HG03135 (cell line): ENCODE results near the gene FKBP5.
"Not testable (repeated sequence)": the region's sequence is repeated elsewhere in the genome, so short reads cannot be mapped to it uniquely, and the experiment has no call there.

Source experiments
- ATAC-seq: cut with Tn5 transposase; IDR thresholded peaks from one replicate; pipeline ENCODE4 v1.9.1; 2021; ENCODE audit warnings: mild to moderate bottlenecking, moderate library complexity; ENCODE audit not compliant: unreplicated experiment

FKBP5 gene

DNA sequence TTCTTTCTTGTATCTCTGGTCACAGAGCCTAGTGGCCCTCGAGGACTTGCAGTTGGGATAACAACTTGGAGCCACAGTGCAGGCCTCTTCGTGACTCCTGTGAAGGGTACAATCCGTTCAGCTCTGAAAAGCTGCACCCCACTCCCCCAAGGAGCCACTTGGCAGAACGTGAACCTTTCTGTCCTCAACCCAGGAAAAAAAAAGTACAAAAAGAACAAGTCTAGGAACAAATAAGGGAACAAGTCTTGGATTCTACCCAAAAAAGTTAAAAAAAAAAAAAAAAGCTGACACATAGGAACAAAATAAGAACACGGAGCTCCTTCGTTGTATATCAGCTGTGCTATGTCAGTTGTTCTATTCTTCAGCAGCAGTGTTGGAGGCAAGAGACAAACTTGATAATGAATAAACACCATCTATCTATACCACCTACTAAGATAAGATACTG, 98.1 kb downstream of the FKBP5 start:
- no peak for ATAC-seq

DNA sequence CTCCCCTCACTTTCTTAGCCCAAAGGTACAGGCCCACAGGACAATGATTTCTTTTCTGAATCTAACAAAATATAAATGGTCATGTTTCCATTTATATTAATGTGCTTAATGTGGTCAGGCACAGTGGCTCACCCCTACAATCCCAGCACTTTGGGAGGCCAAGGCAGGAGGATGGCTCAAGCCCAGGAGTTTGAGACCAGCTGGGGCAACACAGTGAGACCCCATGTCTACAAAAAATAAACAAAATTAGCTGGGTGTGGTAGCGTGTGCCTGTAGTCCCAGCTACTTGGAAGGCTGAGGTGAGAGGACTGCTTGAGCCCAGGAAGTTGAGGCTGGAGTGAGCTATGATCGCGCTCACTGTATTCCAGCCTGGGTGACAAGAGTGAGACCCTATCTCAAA, 98.8 kb downstream of the FKBP5 start:
- no peak for ATAC-seq

DNA sequence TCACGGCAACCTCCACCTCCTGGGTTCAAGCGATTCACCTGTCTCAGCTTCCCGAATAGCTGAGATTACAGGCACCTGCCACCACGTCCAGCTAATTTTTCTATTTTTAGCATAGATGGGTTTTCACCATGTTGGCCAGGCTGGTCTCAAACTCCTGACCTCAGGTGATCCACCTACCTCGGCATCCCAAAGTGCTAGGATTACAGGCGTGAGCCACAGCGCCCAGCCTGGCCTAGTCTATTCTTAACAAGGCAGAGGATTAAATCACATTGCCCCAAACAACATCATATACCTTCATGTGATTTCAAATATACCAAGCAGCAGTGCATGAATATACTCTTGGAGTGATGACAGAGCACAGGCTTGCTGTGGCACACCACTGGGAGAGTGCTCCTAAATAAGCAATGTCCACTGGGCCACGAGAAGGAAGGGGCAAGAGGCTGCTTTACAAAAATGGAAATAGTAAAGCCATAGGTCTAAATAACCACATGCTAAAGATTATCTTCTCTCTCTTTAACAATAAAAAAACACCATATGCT, 99.4 kb downstream of the FKBP5 start:
- ATAC-seq, result no peak

DNA sequence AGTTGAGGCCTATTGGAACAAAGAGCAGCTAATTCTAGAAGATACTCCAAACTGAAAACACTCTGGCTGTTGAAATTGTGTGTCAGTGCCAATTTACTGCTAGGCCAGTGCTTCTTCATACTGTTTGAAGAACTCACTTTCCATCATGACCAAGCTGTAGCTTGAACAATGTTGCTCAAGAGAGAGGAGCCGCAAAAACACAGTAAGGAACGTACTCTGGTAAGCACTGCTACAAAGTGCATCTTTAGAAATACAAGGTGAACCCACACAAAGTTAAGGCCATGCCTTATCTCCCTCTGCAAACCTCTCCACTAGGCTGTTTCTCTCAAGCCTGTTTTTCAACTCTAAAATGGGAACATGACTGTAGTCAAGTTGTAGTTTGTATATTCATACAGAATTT, 101.5 kb downstream of the FKBP5 start:
- no peak for ATAC-seq

DNA sequence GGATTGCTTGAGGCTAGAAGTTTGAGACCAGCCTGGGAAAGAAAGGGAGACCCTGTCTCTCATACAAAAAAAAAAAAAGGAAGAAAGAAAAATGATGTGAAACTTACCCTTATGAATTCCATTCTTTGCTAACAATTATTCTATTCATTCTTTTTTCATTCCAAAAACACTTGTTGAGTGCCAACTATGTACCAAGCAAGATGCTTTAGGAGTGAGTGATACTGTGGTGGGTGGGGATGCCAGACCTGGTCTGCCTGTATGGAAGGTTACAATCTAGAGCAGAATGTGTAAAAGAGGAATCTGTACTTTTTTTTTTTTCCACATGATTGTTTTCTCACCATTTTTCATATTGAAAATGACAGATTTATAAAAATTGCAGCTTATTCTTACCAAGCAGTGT, 102.2 kb downstream of the FKBP5 start:
- no peak for ATAC-seq

DNA sequence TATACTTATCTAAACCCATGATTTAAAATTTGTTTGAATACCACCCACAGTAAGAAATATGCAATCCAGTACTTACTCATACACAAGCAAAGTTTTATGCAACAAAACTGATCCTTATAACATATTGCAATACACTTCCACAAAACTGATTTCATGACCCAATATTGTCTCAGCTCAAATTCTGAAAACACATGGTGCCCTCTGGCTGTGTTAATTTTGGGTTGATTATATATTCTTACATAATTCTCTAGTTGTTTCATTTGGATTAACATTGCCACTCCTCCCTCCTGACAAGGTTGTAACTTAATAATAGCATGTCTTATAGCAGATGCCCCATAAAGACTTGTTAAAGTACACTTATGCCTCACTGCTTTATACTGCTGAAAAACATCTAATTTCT, 103.1 kb downstream of the FKBP5 start:
- no peak for ATAC-seq

DNA sequence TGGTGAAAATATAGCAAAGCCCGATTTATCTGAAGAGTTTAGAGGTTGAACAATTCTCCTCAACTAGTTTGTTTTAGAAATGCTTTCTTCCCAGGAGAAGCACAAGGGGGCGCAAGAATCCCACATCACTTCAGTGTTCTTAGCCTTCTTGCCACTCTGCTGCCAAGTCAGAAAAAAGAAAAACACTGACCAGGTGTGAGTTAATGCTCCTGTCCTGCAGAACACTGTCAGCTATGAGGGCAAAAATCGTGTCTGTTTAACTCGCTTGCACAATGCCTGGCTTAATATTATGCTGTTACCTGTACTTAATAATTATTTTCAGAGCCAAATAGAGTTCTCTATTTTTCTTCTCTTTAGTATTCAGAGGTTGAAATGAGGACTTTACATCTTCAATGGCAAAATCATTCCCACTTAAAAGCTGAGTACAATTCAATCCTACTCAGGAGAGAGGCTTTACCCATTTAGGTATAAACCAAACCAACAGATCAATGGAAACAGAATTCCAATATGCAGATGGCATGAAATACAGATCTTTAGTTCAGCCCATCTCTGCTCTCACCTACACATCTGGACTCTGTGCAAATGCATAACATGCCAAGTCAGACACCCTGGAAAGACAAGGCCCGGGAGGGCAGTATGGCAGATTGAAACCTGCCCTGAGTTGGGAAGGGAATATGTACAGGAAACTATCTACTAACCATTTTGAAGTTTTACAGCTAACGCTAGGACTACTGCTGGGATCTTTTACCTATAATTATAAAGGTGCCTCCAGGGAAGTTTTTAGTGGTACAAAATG, 104.6 kb downstream of the FKBP5 start:
- no peak for ATAC-seq

DNA sequence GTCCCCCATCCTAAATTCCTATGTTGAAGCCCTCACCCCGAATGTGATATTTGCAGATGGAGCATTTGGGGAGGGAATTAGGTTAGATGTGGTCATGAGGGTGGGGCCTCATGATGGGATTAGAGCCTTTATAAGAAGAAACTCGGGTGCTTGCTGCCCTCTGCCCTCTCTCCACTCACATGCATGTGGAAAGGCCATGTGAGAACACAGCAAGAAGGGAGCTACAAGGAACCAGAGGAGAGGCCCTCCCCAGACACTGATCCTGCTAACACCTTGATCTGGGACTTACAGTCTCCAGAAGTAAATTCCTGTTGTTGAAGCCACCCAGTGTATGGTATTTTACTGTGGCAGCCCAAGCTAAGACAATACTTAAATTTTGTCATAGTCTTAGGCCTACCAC, 106.4 kb downstream of the FKBP5 start:
- no peak for ATAC-seq

DNA sequence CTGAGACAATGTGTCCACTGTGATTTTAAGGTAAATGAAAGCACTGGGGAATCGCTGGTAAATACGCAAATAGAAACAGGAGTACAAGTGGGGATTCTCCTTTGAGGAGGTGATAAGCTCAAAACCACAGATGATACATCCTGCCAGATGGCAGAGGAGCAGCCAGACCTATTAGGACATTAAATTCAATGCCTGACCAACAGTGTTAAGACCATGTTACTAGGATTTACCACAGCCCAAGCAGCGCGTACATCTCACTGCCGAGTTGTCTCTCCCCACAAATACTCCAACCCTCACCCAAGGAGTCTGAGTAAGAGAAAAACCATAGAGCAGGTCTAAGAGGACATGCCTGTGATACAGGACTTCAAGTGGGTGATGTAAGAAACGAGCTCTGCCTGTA, 107.1 kb downstream of the FKBP5 start:
- ATAC-seq, result no peak

DNA sequence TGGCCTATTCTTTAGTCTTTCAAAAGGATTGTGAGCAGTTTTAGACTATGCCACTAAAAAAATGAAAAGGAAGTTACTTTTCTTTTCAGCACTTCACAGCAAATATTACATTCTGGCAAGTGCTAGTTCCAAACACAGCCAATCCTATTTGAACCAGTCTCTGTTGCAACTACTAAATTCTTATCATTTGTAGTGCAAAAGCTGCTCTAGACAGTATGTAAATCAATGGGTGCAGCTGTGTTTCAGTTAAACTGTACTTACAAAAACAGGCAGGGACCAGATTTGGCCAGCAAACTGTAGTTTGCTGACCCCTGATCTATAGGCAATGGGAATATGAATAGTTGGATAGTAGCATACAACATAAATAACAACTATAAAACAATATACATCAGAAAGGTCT, 107.9 kb downstream of the FKBP5 start:
- no peak for ATAC-seq

DNA sequence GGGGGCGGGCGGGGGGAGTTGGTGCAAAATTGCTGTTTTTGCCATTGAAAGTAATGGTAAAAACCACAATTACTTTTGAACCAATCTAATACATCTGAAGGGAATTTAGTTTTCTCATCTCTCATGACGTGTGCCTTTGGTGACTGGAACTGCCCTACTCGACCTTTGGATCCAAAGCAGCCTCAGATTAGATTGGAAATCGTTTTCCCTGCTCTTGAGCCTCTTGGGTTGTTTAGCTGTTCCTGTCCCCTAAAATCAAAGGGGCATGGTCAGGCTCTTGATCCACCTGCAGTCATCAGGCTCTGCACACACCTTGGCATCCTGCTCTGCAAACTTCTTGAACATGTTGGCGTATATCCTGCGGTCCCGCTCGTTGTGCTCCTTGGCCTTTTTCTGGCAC, 112.0 kb downstream of the FKBP5 start:
- no peak for ATAC-seq

DNA sequence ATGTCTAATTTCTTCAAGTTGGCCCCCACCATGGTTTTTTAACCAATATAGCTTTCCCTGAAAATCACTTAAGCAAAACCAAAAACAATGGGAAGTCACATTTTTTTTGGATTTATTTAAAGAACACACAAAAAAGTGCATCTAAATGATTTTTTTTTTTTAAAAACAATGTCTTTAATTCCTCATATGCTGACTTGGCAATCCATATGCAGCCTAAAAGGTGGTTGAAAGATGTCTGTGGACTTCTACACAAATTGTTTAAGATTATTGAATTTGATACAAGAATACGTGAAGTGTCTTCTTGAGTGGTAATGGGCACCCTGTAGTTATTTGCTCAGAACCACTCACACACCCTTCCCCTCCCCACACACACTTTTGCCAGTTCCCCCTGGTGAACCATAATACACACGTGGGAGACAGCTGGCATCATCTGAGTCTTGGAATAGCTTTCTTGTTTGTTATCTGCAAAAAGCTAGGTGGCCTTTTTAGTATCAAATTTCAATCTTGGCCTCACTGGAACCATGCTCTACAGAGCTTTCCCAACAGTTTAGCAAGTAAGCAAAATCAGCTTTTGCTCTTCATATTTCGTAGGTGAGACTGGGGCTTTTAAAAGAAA, 115.1 kb downstream of the FKBP5 start:
- ATAC-seq, result no peak

DNA sequence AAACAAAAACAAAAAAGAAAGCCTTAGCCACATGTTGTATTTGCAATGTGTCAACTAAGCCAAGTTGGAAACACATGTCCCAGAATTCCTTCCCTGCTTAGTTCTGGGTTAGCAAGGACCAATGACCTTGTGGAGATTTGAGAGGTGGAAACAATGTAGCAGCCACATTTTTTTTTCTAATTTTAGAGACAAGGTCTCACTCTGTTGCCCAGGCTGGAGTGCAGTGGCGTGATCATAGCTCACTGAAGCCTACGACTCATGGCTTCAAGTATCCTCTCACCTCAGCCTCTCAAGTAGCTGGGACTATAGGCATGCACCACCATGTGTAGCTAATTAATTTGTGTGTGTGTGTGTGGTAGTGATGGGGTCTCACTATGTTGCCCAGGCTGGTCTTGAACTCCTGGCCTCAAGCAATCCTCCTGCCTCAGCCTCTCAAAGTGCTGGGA, 117.8 kb downstream of the FKBP5 start:
- ATAC-seq, result not testable (repeated sequence)

DNA sequence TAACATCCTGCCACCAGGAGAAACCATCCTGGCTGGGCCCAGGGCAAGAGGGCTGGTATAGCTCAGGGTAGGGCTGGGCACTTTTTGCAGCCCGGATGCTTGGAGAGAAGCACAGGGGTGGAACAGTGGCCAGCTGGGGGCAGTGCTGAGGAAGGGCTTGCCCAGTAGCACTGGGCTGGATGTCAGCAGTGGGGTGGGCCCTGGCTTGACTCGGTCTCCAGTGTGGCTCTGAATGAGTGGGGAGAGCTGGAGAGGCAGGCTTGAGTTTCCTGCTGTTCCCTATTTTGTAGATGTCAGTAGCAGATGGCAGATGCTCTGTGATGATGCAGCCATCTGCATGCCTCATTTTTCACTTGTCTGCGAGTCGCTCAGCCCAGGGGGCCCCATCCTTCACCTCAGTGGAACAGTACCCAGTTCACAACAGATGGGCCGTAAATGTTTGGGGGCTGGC, 119.7 kb downstream of the FKBP5 start:
- ATAC-seq, result no peak

DNA sequence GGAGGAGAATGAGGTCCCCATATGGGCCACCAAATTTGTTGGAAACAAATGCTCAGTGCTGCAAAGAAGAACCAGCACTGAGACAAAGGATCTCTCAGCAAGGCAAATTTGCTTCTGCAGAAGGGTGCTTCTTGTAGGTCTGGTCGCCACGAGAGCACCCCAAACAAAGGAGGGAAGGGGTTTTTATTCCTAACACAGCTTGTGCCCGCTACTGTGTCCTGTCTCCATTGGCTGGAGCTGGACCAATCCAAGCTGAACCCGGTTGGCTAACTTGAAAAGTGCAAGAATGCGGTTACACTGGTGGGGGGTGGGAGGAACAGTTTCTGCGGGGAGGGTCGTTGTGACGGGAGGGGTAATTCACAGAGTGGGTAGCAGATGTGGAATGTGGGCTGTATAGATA, 121.9 kb downstream of the FKBP5 start:
- ATAC-seq, result no peak

DNA sequence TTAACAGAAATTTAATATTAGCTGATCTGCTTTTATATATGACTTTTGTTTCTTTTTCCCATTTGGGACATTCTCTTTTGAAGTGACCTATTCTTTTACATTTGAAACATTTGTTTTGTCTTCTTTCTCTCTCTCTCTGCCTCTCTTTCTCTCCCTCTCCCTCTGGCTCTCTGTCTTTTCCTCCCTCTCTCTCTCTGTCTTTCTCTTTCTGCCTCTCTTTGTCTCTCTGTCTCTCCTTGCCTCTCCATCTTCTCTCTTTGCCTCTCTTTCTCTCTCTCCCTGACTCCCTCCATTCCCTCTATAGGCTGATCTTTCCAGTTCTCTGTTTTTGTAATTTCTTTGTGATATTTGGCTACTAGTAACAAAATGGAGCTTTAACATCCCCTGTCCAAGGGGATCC, 124.0 kb downstream of the FKBP5 start:
- no peak for ATAC-seq

DNA sequence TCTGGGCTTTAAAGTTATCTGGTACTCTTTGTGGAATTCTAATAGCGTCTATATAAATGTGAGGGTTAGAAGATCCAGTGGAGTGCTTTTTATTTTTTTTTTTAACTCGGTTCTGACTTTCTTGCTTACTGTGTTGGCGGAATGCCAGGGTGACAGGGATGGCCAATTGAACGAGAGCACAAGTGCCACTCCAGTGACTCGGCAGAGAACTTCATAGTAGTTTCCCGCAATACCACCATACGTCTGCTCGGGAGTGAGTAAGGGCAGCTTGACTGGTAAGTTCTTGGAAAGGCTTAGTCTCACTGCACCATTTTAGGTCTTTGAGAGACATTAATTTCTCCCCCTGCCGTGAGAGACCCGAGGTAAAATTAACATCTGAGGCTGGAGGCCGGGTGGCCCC, 126.7 kb downstream of the FKBP5 start:
- no peak for ATAC-seq

DNA sequence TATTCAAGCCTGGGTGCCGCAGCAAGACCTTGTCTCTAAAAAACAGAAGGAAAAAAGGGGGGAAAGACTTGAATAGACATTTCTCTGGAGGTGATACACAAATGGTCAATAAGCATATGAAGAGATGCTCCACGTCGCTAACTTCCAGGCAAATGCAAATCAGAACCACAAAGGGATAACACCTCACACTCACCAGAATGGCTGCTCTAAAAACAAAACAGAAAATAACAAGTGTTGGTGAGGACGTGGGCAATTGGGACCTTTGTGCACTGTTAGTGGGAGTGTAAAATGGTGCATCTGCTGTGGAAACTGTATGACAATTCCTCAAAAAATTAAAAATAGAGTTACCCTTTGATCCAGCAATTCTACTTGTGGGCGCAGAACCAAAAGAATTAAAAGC, 127.6 kb downstream of the FKBP5 start:
- no peak for ATAC-seq

DNA sequence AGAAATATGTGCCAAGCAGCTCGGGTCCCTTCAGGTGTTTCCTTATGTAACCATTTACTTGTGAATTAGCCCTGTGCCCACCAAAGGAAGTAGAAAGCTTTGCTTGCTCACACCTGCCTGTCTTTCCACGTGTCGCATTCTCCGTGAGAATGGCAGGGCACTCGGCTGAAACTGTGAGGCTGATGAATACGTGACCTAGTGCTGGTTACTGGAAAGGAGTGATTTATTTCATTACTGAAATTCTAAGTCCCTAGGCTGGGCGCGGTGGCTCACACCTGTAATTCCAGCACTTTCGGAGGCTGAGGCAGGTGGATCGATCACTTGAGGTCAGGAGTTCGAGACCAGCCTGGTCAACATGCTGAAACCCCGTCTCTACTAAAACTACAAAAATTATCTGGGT, 130.1 kb downstream of the FKBP5 start:
- no peak for ATAC-seq

DNA sequence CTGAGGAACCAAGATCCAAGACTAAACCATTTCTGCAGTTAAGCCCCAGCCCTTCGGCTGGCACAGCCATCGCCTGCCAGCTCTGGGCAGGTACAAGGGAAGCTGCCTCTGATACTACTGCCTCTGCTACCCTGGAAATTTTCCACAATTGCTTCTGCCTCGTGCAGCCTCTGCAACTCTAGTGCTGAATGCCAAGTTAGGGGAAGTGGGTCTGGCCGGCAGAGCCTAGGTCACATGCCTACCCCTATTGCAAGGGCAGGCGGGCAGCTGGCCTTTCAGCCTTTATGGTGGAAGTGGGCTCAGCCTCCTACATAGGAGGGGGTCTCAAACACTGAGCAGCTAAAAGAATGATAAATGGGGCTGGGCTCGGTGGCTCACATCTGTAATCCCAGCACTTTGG, 131.5 kb downstream of the FKBP5 start:
- ATAC-seq, result no peak

DNA sequence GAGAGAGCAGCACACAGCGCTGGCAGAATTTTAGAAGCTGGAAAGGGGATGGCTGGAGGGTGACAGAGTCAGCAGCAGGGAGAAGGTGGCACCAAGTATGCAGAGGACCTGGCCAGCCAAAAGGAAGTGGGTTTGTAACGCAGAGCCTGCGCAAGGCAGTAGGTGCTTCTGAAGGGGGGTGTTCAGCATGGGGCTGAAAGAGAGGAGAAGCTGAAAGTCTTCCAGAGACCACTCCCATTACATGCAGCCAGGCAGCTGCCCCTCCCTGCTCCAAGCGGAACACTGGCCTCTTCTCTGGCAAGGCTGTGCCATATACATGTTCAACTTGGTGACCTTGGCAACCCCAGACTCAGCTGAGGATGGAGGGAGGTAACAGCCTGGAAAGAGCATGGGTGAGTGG, 133.9 kb downstream of the FKBP5 start:
- ATAC-seq, result no peak

DNA sequence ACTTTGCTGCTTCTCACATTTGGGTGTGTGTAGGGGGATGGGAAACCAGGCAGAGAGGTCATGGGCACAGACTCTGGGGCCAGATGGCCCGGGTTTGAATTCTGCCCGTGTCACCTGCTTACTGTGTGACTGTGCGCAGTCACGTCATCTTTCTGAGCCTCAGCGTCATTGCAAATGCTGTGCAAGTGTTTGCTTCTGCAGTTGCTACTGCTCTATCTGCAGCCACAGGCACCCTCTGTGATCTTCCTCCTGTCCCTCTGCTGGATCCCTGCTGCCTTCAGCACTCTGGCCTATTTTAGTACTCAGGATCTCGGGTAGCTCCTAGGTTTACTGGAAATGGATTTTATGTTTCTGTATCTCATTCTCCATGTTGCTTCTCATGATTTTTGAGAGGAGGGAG, 135.4 kb downstream of the FKBP5 start:
- no peak for ATAC-seq
